Measurements from ENCODE around the gene LCE1F.

LCE1F gene, protein sequence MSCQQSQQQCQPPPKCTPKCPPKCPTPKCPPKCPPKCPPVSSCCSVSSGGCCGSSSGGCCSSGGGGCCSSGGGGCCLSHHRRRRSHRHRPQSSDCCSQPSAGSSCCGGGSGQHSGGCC

DNA sequence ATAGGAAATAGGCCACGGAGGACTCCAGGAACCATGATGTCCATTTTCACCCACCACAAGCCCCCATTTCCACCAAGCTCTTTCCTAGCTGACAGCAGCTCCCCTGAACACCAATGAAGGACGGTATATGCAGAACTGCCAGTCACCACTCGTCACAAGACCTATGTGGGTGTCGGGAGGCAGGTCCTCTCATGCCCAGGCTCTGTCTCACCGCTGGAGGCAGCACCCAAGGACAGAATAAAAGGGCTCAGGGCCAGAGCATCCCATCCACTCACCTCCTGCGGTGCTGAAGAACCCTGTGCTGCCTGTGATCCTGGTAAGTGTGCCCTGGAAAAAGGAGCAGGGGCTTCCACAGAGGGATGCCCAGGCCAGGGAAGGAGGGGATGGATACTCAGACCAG is at the start of gene LCE1F:
LCE1F (plus strand) TSS at position 266 of the 400 bp plus-strand sequence. CDS start 1,232 bp downstream, outside the sequence.
- no peak for DNase-seq

DNA sequence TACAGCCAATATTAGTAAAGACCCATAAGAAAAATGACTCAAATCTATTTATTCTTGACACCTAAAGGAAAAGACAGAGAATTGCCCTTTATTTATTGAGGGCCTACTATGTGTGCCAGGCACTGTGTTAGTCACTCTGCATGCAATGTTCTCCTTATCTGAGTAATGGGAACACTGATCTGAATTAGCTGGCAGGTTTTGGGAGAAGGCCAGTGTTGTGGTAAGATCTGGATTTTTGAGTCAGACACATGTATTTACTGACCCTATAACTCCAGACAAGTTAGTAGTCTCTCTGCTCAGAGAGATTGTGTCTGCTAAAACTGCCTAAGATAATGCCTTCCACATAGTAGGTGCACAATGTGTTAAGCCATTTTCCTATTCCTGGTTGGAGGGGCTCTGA is 49.7 kb upstream of the LCE1F start:
- no peak for DNase-seq

DNA sequence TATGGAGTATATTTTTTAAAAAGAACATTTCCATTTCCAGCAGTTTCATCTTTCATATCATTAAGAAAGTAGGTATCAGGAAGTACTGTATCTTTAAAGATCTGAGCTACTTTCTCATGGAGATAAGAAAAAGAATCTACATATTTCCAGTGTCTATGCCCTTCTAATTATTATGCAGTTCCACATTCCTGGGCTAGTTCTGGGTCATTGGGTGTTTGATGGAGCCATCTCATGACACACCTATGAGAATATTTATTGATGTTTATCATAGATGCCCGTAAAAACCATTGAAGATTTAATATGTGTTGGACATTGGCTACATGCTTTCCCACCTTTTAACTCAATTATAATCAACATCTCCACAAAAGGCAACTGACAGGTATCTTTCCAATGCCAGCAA is 46.0 kb upstream of the LCE1F start:
- no peak for DNase-seq

DNA sequence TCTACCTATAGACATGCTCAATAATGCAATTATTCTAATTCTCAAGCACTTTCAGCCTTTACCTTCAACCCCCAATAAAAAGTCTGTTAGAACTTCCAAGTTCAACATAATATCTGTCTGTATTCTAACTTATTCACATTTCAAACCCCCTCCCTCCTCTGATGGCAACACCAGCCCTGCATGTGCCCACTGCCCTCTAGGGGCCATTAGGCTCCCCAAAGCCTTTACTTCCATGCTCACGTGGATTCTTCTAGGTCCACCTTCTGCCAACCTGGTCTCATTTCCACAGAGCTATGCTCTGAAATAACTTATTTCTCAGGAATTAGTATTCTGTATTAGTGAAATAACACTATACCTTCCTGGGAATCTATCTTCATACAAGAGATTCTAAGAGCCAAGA is 39.3 kb upstream of the LCE1F start:
- DNase-seq: no peak

DNA sequence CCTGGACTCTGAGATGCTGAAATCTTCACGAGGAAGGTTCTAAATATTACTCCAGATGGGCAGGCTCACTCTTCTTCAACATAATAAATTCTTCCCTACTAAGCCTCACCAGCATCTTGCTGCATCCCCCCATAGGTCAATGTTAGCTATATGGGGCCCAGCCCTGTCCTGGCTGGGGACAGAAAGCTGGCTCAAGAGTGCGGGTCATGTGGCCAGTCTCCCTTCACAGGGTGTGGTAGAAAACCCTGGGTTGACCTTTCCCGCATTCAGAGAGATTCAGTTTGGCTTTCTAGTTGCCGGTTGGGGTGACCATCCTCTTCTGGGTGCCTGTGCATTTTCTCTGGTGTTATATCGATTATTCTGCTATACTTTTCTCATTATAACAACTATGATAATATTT is 36.9 kb upstream of the LCE1F start:
- no peak for DNase-seq

DNA sequence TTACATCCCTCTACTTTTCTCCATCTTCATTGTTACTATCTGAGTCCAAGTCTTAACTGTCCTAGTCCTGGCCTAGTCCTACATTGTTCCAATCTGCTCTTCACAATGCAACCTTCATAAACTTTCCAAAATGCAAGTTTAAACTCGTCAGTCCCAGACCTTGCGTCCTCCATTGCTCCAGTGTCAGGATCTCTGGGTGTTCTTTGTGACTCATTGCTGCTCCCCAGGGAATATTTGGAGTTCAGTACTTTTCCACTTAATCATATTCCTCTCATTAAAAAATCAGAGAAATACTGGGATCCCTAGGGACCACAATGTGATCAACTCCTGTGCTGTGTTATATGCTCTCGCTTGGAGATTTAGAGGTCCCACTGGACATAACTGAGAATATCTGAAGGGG is 35.1 kb upstream of the LCE1F start:
- DNase-seq: no peak

DNA sequence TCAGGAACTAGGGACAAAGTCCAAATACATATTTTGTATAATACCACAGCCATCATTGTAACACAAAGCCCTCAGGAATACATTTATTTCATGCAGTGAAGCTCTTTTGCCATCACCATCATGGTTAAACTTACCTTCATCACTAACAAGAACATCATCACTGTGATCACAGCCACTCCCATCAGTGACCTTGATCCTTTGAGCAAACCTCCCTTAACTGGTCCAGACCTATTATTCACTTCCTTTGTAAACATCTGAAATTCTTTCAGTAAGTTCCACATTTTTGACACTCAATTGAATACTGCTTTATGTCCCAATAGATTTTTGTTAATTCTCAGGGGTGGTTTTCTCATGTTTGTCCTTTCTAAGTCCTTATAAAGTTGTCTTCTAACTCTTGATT is 33.3 kb upstream of the LCE1F start:
- DNase-seq: no peak

DNA sequence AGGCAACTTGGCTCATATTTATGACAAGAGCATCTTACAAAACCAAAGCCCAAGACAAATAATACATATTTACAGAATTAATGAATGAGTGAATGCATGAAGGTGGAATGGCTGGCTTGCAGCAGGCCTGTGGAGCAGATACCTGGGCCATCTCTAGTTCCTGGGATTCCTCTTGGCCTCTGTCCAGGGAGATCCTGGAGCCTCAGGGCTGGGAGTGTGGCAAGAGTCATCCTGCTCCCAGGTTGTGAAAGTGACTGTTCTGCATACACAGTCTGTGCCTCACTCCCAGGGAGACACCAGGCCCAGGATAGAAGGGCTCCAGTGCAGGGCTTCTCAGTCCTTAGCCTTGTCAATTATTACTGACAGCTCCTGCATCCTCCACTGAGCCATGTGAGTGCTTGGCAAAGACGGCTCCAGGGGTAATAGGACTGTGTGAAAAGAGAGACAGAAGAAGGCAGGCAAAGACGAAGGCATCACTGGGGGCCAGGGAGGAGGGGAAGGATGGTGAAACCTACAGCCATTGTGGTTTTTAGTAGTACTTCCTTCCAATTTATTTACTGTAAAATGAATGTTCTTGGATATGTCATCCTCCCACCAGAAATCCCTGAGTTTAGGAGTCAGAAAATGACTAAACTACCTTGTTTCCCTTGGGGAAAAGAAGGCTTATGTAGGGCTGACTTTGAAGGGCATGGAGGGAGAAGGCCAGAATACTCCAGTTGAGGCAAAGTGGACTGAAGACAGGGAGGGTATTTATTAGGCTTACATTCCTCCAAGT is 31.4 kb upstream of the LCE1F start:
- no peak for DNase-seq

DNA sequence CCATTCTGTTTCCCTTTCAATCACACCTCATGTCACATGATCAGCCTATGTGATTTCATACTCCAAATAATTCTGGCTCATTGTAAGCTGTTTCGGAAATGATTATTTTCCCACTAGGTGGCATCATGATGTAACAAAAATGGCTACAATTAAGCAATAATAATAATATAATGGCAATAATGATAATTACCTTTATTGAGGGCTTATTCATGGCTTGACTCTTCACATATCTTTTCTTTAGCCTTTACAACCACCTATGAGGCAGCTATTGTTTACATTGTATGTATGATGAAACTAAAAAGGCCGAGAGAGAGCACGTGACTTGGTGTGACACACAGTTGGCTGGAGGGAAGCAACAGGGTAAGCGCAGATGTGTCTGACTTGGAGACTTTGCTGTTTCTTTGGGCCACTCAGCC is 29.6 kb upstream of the LCE1F start:
- DNase-seq: no peak

DNA sequence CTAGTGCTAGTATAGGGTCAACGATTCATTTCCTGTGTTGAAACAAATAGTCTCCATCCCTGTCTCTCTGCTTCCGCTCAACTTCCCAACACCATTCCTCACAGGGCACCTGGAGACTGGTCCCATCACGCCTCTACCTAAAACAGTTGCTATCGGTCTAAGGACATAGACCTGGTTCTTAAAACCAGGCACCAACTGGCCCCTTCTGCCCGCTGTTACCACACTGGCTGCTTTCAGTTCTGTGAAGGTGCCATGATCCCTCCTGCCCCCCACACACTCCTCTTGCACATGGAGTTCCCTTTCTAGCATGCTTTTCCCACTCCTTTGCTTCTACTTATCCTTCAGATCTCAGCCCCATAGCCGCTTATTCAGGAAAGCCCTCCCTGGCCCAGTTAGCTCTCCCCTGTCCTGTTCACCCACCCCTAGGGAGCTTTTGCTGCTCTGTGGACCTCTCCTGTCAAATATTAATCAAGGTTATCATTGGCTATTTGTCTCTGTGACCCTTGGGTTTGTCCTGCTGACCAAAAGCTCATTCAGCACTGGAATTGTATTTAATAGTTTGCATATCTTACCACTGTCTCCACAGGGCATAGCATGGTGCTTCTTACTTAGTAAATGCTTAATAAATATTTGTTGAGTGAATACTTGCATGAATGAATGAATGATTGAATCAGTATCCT is 29.0 kb upstream of the LCE1F start:
- no peak for DNase-seq

DNA sequence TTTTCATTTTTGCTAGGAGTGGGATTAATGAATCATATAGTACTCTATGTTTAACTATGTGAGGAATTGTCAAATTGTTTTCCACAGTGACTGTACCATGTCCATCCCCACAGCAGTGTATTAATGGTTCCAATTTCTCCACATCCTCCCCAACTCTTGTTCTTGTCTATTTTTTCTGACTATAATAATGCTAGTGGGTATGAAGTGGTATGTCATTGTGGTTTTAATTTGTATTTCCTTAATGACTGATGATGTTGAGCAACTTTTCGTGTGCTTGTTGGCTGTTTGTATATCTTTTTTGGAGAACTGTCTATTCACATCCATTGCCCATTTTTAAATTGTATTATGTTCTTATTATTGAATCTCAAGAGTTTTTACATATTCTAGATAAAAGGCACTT is 27.1 kb upstream of the LCE1F start:
- DNase-seq: no peak

DNA sequence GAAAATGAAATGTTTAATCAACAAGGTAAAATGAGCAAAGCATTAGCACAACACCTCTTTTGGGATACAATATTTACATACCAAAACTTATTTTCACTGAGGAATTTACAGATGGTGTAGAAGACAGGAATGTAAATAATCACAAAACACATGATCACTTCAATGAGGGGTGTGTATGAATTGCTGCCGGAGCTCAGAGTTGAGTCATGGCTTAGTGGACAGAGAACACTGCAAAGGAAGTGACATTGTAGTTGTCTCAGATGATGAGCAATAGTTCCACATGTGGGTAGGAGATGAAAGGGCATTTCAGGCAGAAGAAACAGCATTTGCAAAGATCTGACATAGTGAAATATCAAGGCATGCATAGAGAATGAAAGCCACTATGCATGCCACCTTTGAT is 22.7 kb upstream of the LCE1F start:
- no peak for DNase-seq

DNA sequence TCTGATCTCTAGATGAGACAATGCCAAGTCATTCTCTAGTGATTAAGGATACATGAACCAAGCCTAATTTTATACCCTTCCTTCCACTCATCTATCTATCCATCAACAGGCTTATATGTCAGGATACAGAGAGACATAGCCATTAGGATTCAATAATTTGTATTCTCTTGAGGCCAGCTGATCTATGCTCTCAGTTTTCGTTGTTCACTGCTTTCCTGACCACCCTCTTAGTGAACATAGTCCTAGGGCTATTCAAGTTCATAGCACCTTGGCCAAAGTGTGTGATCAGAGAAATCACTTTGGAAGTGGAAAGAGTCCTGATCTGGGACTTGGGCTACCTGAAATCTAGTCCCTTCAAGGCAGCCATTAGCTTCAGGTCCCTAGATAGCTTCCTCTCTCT is 21.4 kb upstream of the LCE1F start:
- no peak for DNase-seq

DNA sequence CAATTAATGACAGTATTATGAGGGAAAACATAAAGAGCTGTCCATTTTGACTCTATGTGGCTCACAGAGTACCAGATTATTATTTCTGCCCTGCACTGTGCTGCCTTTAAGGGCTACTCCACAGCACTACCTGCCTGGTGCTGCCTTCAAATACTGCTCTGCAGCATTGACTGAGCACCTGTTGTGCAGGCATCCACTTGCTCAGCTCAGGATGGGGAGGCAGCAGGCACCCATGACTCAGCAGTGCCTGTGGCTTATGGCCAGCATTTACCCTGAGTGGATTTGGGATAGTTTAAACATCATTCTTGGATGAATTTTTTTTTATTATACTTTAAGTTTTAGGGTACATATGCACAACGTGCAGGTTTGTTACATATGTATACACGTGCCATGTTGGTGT is 18.1 kb upstream of the LCE1F start:
- DNase-seq: no peak

DNA sequence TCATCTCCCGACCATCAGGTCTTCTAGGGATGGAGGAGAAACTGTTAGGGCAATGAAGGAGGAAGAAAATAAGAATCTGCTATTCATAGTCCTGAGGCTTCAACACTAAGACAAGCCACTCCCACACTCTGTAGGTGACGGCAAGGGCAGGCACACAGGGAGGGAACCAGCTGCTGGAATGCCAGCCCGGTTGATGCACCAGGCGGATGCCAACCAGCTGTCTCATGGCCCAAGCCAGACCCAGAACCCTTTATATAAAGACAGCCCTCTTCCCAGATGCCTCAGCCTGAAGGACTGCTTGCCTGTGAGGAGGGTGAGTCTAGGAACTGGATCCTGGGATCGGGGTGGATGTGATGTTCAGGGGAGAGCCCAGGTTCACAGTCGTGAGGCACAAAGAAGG is 17.2 kb upstream of the LCE1F start, which contains the start of gene KPRP:
KPRP (plus strand) TSS at position 279 of the 400 bp plus-strand sequence. CDS start 1,564 bp downstream, outside the sequence.
- DNase-seq: no peak

DNA sequence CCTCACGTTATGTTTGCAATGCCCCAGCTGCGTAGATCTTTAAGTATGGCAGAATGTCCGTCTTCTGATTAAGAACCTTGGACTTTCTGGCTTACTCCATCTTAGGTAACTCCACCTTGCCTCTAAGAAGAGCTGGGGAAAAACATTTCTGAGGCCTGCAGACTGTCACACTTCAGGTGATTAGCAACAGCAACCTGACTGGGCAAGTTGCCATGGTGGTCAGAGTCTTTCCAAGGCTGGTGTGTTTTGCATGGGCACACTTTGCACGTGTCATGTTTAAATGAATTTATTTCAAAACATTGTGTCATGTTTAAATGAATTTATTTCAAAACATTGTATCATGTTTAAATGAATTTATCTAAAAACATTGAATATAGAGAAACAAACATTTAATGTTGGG is 16.3 kb upstream of the LCE1F start:
- no peak for DNase-seq

DNA sequence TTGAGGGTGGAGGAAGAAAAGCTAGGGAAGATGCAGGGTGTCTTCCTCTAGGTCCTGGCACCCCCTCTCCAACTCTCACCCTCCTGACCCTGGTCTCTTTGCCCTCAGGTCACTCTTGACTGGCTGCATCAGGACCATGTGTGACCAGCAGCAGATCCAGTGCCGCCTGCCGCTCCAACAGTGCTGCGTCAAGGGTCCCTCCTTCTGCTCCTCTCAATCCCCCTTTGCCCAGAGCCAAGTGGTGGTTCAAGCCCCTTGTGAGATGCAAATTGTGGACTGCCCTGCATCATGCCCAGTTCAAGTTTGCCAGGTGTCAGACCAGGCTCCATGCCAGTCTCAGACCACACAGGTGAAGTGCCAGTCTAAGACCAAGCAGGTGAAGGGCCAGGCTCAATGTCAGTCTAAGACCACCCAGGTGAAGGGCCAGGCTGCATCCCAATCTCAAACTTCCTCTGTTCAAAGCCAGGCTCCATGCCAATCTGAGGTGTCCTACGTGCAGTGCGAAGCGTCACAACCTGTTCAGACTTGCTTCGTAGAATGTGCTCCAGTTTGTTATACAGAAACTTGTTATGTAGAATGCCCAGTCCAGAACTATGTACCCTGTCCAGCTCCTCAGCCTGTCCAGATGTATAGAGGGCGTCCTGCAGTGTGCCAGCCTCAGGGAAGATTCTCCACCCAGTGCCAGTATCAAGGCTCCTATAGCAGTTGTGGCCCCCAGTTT is 15.3 kb upstream of the LCE1F start:
- DNase-seq: no peak

DNA sequence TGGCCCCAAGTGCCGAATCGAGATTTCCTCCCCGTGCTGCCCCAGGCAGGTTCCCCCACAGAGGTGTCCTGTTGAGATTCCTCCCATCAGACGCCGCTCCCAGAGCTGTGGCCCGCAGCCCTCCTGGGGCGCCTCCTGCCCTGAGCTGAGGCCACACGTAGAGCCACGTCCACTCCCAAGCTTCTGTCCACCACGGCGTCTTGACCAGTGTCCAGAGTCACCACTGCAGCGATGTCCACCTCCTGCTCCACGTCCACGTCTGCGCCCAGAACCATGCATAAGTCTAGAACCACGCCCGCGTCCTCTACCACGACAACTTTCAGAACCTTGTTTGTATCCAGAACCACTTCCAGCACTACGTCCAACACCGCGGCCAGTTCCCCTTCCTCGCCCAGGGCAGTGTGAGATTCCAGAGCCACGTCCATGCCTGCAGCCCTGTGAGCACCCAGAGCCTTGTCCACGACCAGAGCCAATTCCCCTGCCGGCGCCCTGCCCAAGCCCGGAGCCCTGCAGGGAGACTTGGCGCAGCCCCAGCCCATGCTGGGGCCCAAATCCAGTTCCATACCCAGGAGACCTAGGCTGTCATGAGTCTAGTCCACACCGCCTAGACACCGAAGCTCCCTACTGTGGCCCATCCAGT is 14.3 kb upstream of the LCE1F start:
- no peak for DNase-seq

DNA sequence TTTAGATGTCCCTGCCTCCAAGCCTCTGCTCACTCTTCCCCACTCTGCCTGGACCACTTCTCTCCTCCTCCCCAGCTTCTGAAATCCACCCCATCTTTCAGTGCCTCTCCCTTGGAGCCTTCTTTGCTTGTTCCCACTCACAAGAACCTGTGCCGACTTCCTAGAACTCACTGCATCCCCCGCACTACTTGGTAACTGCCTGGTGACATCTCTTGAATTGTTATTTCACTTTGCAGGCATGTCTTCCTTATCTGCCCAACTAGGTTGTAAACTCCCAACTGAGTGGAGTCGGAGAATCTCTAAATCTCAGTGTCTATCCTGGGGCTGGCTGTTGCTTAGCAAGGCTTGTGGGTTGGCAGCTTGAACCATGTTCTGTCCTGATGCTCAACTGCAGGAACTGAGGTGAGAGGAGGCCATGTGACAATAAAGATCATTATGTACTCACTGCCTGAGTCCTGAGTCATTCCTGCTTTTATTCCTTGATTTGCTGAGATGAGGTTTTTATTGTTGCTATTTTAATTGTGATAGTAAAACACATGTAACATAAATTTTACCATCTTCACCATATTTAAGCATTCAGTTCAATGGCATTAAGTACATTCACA is 13.2 kb upstream of the LCE1F start:
- DNase-seq: no peak

DNA sequence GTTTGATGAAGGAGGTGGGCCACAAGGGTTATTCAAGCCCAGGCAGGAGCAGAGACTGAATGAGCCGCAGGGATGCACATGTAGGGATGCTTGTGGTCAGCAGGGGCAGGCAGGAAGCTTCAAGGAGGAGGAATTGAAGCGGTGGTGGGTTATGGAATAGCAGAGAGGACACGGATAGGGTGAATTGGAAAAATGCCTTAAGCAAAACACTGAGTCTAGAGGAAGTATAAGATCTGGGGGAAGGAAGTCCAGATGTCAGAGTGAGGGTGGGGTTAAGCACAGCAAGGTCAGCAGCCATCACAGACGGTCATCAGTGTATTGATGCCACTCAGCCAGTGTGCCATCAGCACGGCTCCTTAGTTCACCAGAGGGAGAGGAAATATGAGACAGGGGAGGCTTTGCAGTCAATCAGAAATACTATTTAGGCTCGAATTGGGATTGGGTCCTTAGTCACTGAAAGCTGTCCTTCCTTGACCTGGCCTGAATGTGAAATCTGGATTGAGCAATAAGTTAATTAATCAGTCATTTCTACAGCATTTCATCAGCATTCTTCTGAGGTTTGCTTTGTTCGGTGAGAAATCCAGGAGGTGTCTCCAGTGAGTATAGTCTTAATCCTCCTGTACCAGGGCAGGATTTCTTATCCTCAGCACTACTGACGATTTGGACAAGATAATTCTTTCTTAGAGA is 6.0 kb upstream of the LCE1F start:
- no peak for DNase-seq

DNA sequence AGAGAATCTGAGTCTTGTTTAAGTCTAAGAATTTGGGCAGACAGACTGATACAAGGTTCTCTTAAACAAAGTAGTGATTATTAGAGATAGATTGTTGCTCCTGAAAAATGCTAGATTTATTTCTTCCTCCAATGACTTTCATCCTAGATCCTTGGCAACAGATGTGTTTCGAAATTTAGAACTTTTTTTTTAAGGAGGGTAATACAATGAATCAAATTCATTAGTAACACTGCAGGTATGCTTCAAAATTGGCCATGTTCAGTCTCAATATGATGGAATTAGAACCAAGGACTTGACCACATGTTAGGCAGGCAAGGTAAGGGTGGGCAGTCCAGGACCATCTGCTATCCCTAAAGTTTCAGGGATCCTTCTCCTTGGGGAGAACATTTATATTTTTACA is 4.5 kb upstream of the LCE1F start:
- DNase-seq: no peak

DNA sequence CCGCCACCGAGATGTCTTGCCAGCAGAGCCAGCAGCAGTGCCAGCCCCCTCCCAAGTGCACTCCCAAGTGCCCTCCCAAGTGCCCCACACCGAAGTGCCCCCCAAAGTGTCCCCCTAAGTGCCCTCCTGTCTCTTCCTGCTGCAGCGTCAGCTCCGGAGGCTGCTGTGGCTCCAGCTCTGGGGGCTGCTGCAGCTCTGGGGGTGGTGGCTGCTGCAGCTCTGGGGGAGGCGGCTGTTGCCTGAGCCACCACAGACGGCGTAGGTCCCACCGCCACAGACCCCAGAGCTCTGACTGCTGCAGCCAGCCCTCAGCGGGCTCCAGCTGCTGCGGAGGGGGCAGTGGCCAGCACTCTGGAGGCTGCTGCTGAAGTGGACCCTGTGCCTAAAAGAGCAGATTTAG is 1.4 kb downstream of the LCE1F start:
- DNase-seq: no peak
